HG03439 (cell line): ENCODE results near the gene CDKN1C.

Experiments
- ATAC-seq: cut with Tn5 transposase; IDR thresholded peaks from one replicate; pipeline ENCODE4 v1.9.1; 2021; ENCODE audit warnings: mild to moderate bottlenecking, moderate library complexity; ENCODE audit not compliant: unreplicated experiment

Gene CDKN1C

GRCh38 chr11:2890466-2891294, 5.1 kb upstream of the CDKN1C start:
- no peak for ATAC-seq

GRCh38 chr11:2889362-2890273, 4.0 kb upstream of the CDKN1C start:
- ATAC-seq = no peak

- ATAC-seq = no peak
Measured at GRCh38 chr11:2888266-2888968, 2.8 kb upstream of the CDKN1C start.

GRCh38 chr11:2887515-2888195, 2.1 kb upstream of the CDKN1C start:
- no peak for ATAC-seq

GRCh38 chr11:2886936-2887335, 1.4 kb upstream of the CDKN1C start:
- no peak for ATAC-seq

GRCh38 chr11:2886191-2886894, 768 bp upstream of the CDKN1C start:
- ATAC-seq = peak; percentile 15

GRCh38 chr11:2885017-2885677, 428 bp downstream of the CDKN1C start:
- ATAC-seq = peak; percentile 4

GRCh38 chr11:2883979-2884815, 1.4 kb downstream of the CDKN1C start:
- no peak for ATAC-seq

GRCh38 chr11:2883640-2883978, 2.0 kb downstream of the CDKN1C start:
- ATAC-seq = no peak

- ATAC-seq = no peak
Measured at GRCh38 chr11:2882396-2883110, 3.0 kb downstream of the CDKN1C start.

- no peak for ATAC-seq
Measured at GRCh38 chr11:2881981-2882375, 3.6 kb downstream of the CDKN1C start.

GRCh38 chr11:2881076-2881980, 4.2 kb downstream of the CDKN1C start:
- no peak for ATAC-seq

GRCh38 chr11:2880646-2881045, 4.9 kb downstream of the CDKN1C start:
- no peak for ATAC-seq

GRCh38 chr11:2878782-2879181, 6.8 kb downstream of the CDKN1C start:
- no peak for ATAC-seq

GRCh38 chr11:2877474-2877873, 8.1 kb downstream of the CDKN1C start:
- no peak for ATAC-seq

GRCh38 chr11:2874963-2875362, 10.6 kb downstream of the CDKN1C start:
- ATAC-seq = no peak
